ENCODE results near the gene ZNF729. TPM values are rescaled to one million over a fixed set of nuclear protein-coding genes. Genes with fewer than 3 reads are reported as not detected.

Gene ZNF729
- total RNA-seq: not detected
- not detected for polyA plus RNA-seq
- long read RNA-seq, donor 1: 0 reads
- long read RNA-seq, donor 2: 0 reads
- long read RNA-seq, donor 3: 0 reads

DNA sequence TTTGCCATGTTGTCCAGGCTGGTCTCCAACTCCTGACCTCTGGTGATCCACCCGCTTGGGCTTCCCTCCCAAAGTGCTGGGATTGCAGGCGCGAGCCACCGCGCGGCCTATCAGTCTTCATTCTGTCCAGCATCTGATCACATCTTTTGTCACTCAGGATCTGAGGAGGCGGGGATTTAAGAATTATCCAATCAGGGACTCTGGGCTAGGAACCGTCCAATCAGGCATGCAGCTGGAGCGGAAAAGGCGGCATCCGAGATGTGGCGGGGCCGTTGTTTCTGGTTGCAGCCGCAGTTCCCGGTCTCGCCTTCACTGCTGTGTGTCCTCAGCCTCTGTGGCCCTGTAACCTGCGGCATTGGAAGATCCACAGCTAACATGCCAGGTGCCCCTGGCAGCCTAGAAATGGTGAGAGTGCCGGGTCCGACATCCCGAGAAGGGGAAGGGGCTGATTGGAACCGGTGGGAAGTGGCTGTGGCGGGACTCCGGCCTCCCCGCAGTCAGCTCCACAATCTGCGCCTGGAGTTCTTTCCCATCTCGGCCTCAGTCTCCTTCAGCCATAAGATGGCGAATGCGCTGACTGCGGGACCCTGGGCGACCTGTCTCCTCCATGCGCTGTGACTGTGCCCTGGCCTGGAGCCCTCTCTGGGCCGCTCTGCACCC, at the start of gene ZNF729:
ZNF729 (plus strand) TSS at position 291 of the 660 bp plus-strand sequence; CDS start at position 376, 85 bp downstream.
- WGBS, 4 donors: 3 to 8% (median 3%) methylated on average over 21 to 32 of the region's 32 CpGs

DNA sequence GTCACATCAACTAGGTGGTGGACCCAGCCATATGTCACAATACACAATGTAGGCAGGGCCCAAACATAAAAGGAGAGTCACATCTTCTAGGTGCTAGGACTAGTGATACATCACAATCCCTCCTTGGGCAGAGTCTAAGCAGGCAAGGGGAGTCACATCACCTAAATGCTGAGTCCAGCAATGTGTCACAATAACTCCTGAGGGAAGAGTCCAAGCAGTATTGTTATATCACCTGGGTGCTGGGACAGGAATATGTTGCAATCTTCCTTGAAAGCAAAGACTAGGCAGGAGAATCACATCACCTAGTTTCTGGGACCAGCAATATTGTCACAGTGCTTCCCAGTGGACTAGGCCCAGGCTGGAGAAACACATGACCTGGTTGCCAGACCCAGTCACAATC, 29.4 kb upstream of the ZNF729 start:
- intact Hi-C loops (cut with DNase I): no loop called here
- TF ChIP-seq POLR2A (IDR thresholded peaks at IDR 0.05): no peak
- TF ChIP-seq, protein P1, sequence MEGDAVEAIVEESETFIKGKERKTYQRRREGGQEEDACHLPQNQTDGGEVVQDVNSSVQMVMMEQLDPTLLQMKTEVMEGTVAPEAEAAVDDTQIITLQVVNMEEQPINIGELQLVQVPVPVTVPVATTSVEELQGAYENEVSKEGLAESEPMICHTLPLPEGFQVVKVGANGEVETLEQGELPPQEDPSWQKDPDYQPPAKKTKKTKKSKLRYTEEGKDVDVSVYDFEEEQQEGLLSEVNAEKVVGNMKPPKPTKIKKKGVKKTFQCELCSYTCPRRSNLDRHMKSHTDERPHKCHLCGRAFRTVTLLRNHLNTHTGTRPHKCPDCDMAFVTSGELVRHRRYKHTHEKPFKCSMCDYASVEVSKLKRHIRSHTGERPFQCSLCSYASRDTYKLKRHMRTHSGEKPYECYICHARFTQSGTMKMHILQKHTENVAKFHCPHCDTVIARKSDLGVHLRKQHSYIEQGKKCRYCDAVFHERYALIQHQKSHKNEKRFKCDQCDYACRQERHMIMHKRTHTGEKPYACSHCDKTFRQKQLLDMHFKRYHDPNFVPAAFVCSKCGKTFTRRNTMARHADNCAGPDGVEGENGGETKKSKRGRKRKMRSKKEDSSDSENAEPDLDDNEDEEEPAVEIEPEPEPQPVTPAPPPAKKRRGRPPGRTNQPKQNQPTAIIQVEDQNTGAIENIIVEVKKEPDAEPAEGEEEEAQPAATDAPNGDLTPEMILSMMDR (IDR thresholded peaks at IDR 0.05): no peak
- no peak for DNase-seq
- H3K4me3 ChIP-seq: no peak overlapping the region
- no peak overlapping the region for H3K27ac ChIP-seq
- H3K4me1 ChIP-seq: no peaks in the 10 kb centered on the region
- H3K9me3 ChIP-seq: peaks cover 0 to 22% (median 0%) of the 10 kb centered on the region in 12 donors
- H3K36me3 ChIP-seq: no peaks in the 10 kb centered on the region
- H3K27me3 ChIP-seq: peaks cover 0 to 7% (median 0%) of the 10 kb centered on the region in 9 donors
- ATAC-seq: no peak

More for the DNA sequence above, at the start of gene ZNF729:
- DNase-seq: peak in 3 of 5 donors; percentile 6 to 30 (median 29)
- peaks cover 0 to 23% (median 9%) of the 10 kb centered on the region in 9 donors for H3K27me3 ChIP-seq
- H3K4me1 ChIP-seq: peaks cover 0 to 4% (median 0%) of the 10 kb centered on the region in 12 donors
- intact Hi-C loops (cut with DNase I): no loop called here
- no peaks in the 10 kb centered on the region for H3K36me3 ChIP-seq
- no peak for TF ChIP-seq POLR2A (IDR thresholded peaks at IDR 0.05)
- TF ChIP-seq, protein P1 (IDR thresholded peaks at IDR 0.05): no peak
- H3K4me3 ChIP-seq: peak within 1 kb of the TSS in 8 of 12 donors; percentile 25 to 42 (median 35)
- peaks cover 0 to 26% (median 0%) of the 10 kb centered on the region in 12 donors for H3K9me3 ChIP-seq
- ATAC-seq: peak in 3 of 4 donors; percentile 55 to 73 (median 73)
- no peak within 1 kb of the TSS for H3K27ac ChIP-seq

DNA sequence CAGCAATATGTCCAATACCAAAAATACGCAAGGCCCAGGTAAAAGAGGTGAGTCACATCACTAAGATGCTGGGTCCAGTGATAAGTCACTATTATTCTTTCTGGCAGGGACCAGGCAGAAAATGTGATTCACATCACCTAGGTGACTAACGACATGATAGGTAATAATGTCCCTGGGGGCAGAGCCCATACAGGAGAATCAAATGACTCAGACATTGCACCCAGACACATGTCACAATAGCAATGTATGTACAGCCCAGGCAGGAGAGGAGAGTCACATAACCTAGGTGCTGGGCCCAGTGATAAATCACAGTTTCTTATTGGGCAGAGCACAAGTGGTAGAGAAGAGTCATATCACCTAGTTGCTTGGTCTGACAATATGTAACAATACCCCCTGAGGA, 28.9 kb upstream of the ZNF729 start:
- no peaks in the 10 kb centered on the region for H3K4me1 ChIP-seq
- WGBS, 4 donors: 78 to 85% (median 79%) methylated on average over 2 of the region's 2 CpGs
- no peaks in the 10 kb centered on the region for H3K36me3 ChIP-seq
- H3K27me3 ChIP-seq: peaks cover 0 to 12% (median 0%) of the 10 kb centered on the region in 9 donors
- intact Hi-C loops (cut with DNase I): no loop called here
- no peak overlapping the region for H3K4me3 ChIP-seq
- ATAC-seq (no peak), DNase-seq (no peak)
- H3K27ac ChIP-seq: no peak overlapping the region
- TF ChIP-seq, protein P1 (IDR thresholded peaks at IDR 0.05): no peak
- TF ChIP-seq POLR2A (IDR thresholded peaks at IDR 0.05): no peak
- peaks cover 0 to 24% (median 0%) of the 10 kb centered on the region in 12 donors for H3K9me3 ChIP-seq

DNA sequence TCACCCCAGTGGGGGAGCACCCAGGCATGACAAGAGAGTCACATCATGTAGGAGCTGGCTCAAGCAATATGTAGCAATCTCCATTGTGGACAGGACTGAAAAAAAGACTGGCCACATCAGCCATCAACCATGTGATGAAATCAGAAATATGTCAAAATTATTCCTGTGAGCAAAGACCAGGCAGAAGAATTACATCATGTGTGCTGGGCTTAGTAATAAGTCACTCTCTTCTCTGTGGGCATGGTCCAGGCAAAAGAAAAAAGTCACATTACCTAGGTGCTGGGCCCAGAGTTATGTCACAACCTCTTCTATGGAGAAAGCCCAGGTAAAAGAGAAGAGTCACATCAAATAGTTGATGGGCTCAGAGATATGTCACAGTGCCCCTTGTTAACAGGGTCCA, 28.3 kb upstream of the ZNF729 start:
- no peak for ATAC-seq

More for the DNA sequence above, 28.3 kb upstream of the ZNF729 start:
- Histone ChIP-seq H3K9me3 (peaks cover 0 to 30% (median 0%) of the 10 kb centered on the region in 12 donors), H3K4me3 (no peak overlapping the region), H3K27ac (no peak overlapping the region), H3K4me1 (no peaks in the 10 kb centered on the region), H3K36me3 (no peaks in the 10 kb centered on the region), H3K27me3 (peaks cover 0 to 17% (median 0%) of the 10 kb centered on the region in 9 donors)
- intact Hi-C loops (cut with DNase I): no loop called here
- no peak for DNase-seq
- no peak for TF ChIP-seq POLR2A (IDR thresholded peaks at IDR 0.05)
- TF ChIP-seq, protein P1 (IDR thresholded peaks at IDR 0.05): no peak

All from heart left ventricle (tissue), 16 donors.